Measurements from ENCODE around the gene TROAP.

The TROAP gene

GRCh38 chr12:49352351-49352750 is 29.3 kb downstream of the TROAP start:
- Histone ChIP-seq H3K4me1 (ENCODE audit: control insufficient read depth, insufficient read depth, low read length) (peaks cover 7% of the 10 kb centered on the region), H3K4me3 (ENCODE audit: low read depth, low read length) (no peak overlapping the region), H3K36me3 (ENCODE audit: control insufficient read depth in 2 of 2, insufficient read depth in 1 of 2, low read length in 2 of 2) (peaks cover 0 to 10% of the 10 kb centered on the region in 2 experiments; a peak in 1 of 3 replicates), H3K27ac (ENCODE audit: extremely low read depth, low read depth, low read length) (no peak overlapping the region), H3K9me3 (ENCODE audit: control insufficient read depth, insufficient read depth, low read depth, low read length) (no peaks in the 10 kb centered on the region)
- POLR2A ChIA-PET: interaction anchor here (1.0 kb wide), 1 partner anchor 29 kb away, joined by 3 read pairs; the partner anchor contains the start of gene TROAP
- CTCF ChIA-PET: interaction anchor here (0.6 to 5.9 kb wide), 12 partner anchors 10 to 252 kb away, joined by 3 to 49 read pairs (median 4); partner anchors contain the start of gene C1QL4
- no peak for TF ChIP-seq ZBTB17 (tag by site-specific recombination; IDR thresholded peaks at IDR 0.05)
- TF ChIP-seq ZEB2 (tag by site-specific recombination; IDR thresholded peaks at IDR 0.05): no peak
- peak; percentile 78; the same call in 1 of the 2 replicates for TF ChIP-seq ZNF791 (tag by site-specific recombination; IDR thresholded peaks at IDR 0.05)
- peak; percentile 77; the same call in 1 of the 2 replicates for TF ChIP-seq ZNF404 (tag by site-specific recombination; IDR thresholded peaks at IDR 0.05)
- peak; percentile 23; the same call in 1 of the 2 replicates for TF ChIP-seq ZNF639 (tag by site-specific recombination; IDR thresholded peaks at IDR 0.05)
- TF ChIP-seq ZNF518A (tag by site-specific recombination; conservative IDR thresholded peaks at IDR 0.05; ENCODE audit: low read depth): peak; percentile 86
- TF ChIP-seq ZNF354C (tag by site-specific recombination; IDR thresholded peaks at IDR 0.05; ENCODE audit: borderline replicate concordance, low read depth): 0 out of 2 replicates have a peak, but pooled peaks have one; percentile 60
- TF ChIP-seq REST (tag by site-specific recombination; IDR thresholded peaks at IDR 0.05): peak; percentile 57; the same call in 1 of the 2 replicates
- TF ChIP-seq ZBTB8A (tag by site-specific recombination; IDR thresholded peaks at IDR 0.05): peak; percentile 63; the same call in 1 of the 2 replicates
- TF ChIP-seq KLF16 (tag by site-specific recombination; IDR thresholded peaks at IDR 0.05): no peak
- TF ChIP-seq PRDM6 (tag by site-specific recombination; IDR thresholded peaks at IDR 0.05): no peak
- no peak for TF ChIP-seq PBX3 (CRISPR knock-in tag; IDR thresholded peaks at IDR 0.05)
- TF ChIP-seq TSHZ1 (tag by site-specific recombination; IDR thresholded peaks at IDR 0.05; ENCODE audit: borderline replicate concordance): peak; percentile 32; the same call in 1 of the 2 replicates
- TF ChIP-seq MYNN (tag by site-specific recombination; IDR thresholded peaks at IDR 0.05; ENCODE audit: borderline replicate concordance): peak; percentile 31; the same call in 1 of the 2 replicates
- TF ChIP-seq ZNF121 (tag by site-specific recombination; IDR thresholded peaks at IDR 0.05): no peak
- peak; percentile 69; the same call in 1 of the 2 replicates for TF ChIP-seq ZNF433 (tag by site-specific recombination; IDR thresholded peaks at IDR 0.05; ENCODE audit: low read depth)
- TF ChIP-seq HOXA7 (CRISPR knock-in tag; IDR thresholded peaks at IDR 0.05; ENCODE audit: borderline replicate concordance): no peak

Measured in HEK293 (cell line).